ENCODE results near the gene IGF2BP2. TPM values are rescaled to one million over a fixed set of nuclear protein-coding genes. Genes with fewer than 3 reads are reported as not detected.

Gene IGF2BP2
- total and polyA plus RNA-seq, 2 of the 8 experiments (the other 6 are each of a cell fraction or from before 2014, with no cell fraction given) = 7.4 to 121 TPM

GRCh38 chr3:185661772-185662171 is 163.1 kb downstream of the IGF2BP2 start:
- Histone ChIP-seq H2BK12ac (ENCODE audit: low read depth, low read length) (no peak overlapping the region), H2BK5ac (ENCODE audit: low read depth, low read length) (no peak overlapping the region; the same call in 1 of the 2 replicates), H3K23me2 (ENCODE audit: low read depth, low read length) (no peaks in the 10 kb centered on the region), H3K9ac (replicated peaks in 1 of 4; ENCODE audit: extremely low read depth in 1 of 4, low read depth in 3 of 4, low read length in 3 of 4) (no peak overlapping the region), H4K5ac (ENCODE audit: insufficient read length, low read depth, low read length) (no peak overlapping the region), H3K4me2 (ENCODE audit: insufficient read depth in 1 of 2, low read depth in 2 of 2, low read length in 2 of 2) (no peak overlapping the region), H4K91ac (replicated peaks; ENCODE audit: insufficient read length, low read length) (no peak overlapping the region), H3K4ac (replicated peaks; ENCODE audit: insufficient read length, low read depth, low read length) (no peak overlapping the region), H3K56ac (replicated peaks; ENCODE audit: insufficient read length, low read depth, low read length) (no peak overlapping the region), H2BK120ac (replicated peaks; ENCODE audit: low read depth, low read length) (no peak overlapping the region), H3K79me2 (ENCODE audit: control insufficient read depth in 1 of 2, insufficient read depth in 2 of 2, low read length in 2 of 2) (no peaks in the 10 kb centered on the region), H3K36me3 (ENCODE audit: control insufficient read depth in 2 of 4, insufficient read depth in 4 of 4, low read length in 3 of 4) (peaks cover 4 to 23% (median 15%) of the 10 kb centered on the region in 4 experiments; a peak in 6 of 8 replicates), H3K18ac (ENCODE audit: extremely low read depth, low read length) (no peak overlapping the region), H2AK5ac (ENCODE audit: low read depth, low read length) (no peak overlapping the region), H3K27ac (ENCODE audit: low read depth, low read length) (no peak overlapping the region), H2AFZ (ENCODE audit: low read length) (no peak overlapping the region), H3K9me3 (ENCODE audit: insufficient read depth in 2 of 2, low read depth in 1 of 2, low read length in 1 of 2) (no peaks in the 10 kb centered on the region), H2BK15ac (ENCODE audit: low read length) (no peak overlapping the region), H4K20me1 (replicated peaks in 1 of 2; ENCODE audit: control insufficient read depth in 1 of 2, insufficient read depth in 2 of 2, low read length in 2 of 2) (peaks cover 0 to 3% of the 10 kb centered on the region in 2 experiments), H3K4me1 (replicated peaks in 1 of 4; ENCODE audit: control insufficient read depth in 3 of 4, insufficient read depth in 4 of 4, low read length in 3 of 4) (peaks cover 0 to 3% (median under 1%) of the 10 kb centered on the region in 4 experiments; a peak in 3 of 7 replicates), H2BK20ac (ENCODE audit: low read length) (no peak overlapping the region), H3K27me3 (replicated peaks in 1 of 4; ENCODE audit: control insufficient read depth in 3 of 4, extremely low read depth in 1 of 4, insufficient read depth in 3 of 4, low read length in 3 of 4) (no peaks in the 10 kb centered on the region), H4K8ac (ENCODE audit: extremely low read depth, insufficient read depth, low read length) (no peak overlapping the region), H3K4me3 (ENCODE audit: extremely low read depth in 1 of 4, insufficient read depth in 2 of 4, low read depth in 3 of 4, low read length in 4 of 4) (no peak overlapping the region), H3K14ac (ENCODE audit: insufficient read length) (no peak overlapping the region), H3K79me1 (ENCODE audit: low read depth, low read length) (no peaks in the 10 kb centered on the region), H3K23ac (ENCODE audit: insufficient read length) (no peak overlapping the region)
- TF ChIP-seq ATF3 (IDR thresholded peaks at IDR 0.05; ENCODE audit: insufficient read depth, low read depth, low read length) (no peak), POLR2AphosphoS5 (IDR thresholded peaks at IDR 0.05; ENCODE audit: low read depth, low read length) (peak; percentile 44; the same call in 1 of the 2 replicates)
- WGBS, 2 experiments (ENCODE audit: extremely low coverage in 1 of 2, insufficient coverage in 1 of 2, insufficient read length in 1 of 2, insufficient replicate concordance in 2 of 2, low coverage in 1 of 2, low lambda C conversion rate in 2 of 2, missing lambda C conversion rate in 1 of 2) = 92% methylated on average over 4 of the region's 4 CpGs; no CpG with 5 or more reads in 1 of the 2 experiments
- ChIA-PET POLR2A (ENCODE audit: partially characterized antibody) (interaction anchor here (0.6 to 1.7 kb wide), 5 partner anchors 27 to 276 kb away, joined by 3 to 7 read pairs (median 5); partner anchors contain the start of gene TRA2B), CTCF (ENCODE audit: partially characterized antibody) (interaction anchor here (0.7 to 6.9 kb wide), 17 partner anchors 11 to 321 kb away, joined by 3 to 67 read pairs (median 7); no protein-coding TSS in a partner anchor)
- FAIRE-seq (no peak), DNase-seq (ENCODE audit: low read depth in 1 of 2, low spot score in 2 of 2) (no peak)

All from H1 (cell line).